ENCODE results near the gene MBD3L5. TPM values are rescaled to one million over a fixed set of nuclear protein-coding genes. Genes with fewer than 3 reads are reported as not detected.
"Not testable (repeated sequence)": the region's sequence is repeated elsewhere in the genome, so short reads cannot be mapped to it uniquely, and the experiment has no call there.

Gene MBD3L5
- total RNA-seq, 2 donors from 2014 or later: not detected

- intact Hi-C loops (cut with DNase I): no loop called here
Observed at GRCh38 chr19:7013678-7014077, 16.7 kb upstream of the MBD3L5 start.

GRCh38 chr19:7018828-7019227 is 11.6 kb upstream of the MBD3L5 start:
- no peaks in the 10 kb centered on the region for H3K9me3 ChIP-seq
- H3K36me3 ChIP-seq (replicated peaks in 1 of 2; ENCODE audit: insufficient read depth in 1 of 2, low read depth in 2 of 2): no peaks in the 10 kb centered on the region
- WGBS, 2 donors: 65 to 68% methylated on average over 6 of the region's 6 CpGs
- TF ChIP-seq POLR2A (IDR thresholded peaks at IDR 0.05) (no peak), CTCF (IDR thresholded peaks at IDR 0.05) (no peak)
- no peak overlapping the region for H3K4me3 ChIP-seq
- no peak for ATAC-seq
- H3K27ac ChIP-seq: no peak overlapping the region
- DNase-seq: no peak
- H3K27me3 ChIP-seq: no peaks in the 10 kb centered on the region
- H3K4me1 ChIP-seq: no peaks in the 10 kb centered on the region
- intact Hi-C loops (cut with DNase I): no loop called here

More at GRCh38 chr19:7013678-7014077, 16.7 kb upstream of the MBD3L5 start:
- no peaks in the 10 kb centered on the region for H3K27me3 ChIP-seq
- no peak for DNase-seq
- 42 to 49% methylated on average over 4 of the region's 4 CpGs for WGBS, 2 donors
- no peaks in the 10 kb centered on the region for H3K9me3 ChIP-seq
- no peak overlapping the region for H3K4me3 ChIP-seq
- no peaks in the 10 kb centered on the region for H3K36me3 ChIP-seq (replicated peaks in 1 of 2; ENCODE audit: insufficient read depth in 1 of 2, low read depth in 2 of 2)
- ATAC-seq: no peak
- TF ChIP-seq CTCF (IDR thresholded peaks at IDR 0.05) (no peak), POLR2A (IDR thresholded peaks at IDR 0.05) (no peak)
- no peaks in the 10 kb centered on the region for H3K4me1 ChIP-seq
- no peak overlapping the region for H3K27ac ChIP-seq

- H3K27ac ChIP-seq; H3K36me3 ChIP-seq (replicated peaks in 1 of 2; ENCODE audit: insufficient read depth in 1 of 2, low read depth in 2 of 2); DNase-seq; H3K9me3 ChIP-seq; ATAC-seq; intact Hi-C loops (cut with DNase I); H3K27me3 ChIP-seq; H3K4me1 ChIP-seq; H3K4me3 ChIP-seq: not testable (repeated sequence)
- no CpG with 5 or more reads among the region's 6 CpGs for WGBS, 2 donors
Observed at GRCh38 chr19:7021331-7021730, 9.0 kb upstream of the MBD3L5 start, which contains the start of gene MBD3L2B. TSS of gene MBD3L2B (minus strand) at chr19:7021431. CDS start at chr19:7021397, 34 bp downstream.

- H3K9me3 ChIP-seq; H3K4me3 ChIP-seq; H3K27ac ChIP-seq; intact Hi-C loops (cut with DNase I); H3K4me1 ChIP-seq; H3K27me3 ChIP-seq; DNase-seq; H3K36me3 ChIP-seq (replicated peaks in 1 of 2; ENCODE audit: insufficient read depth in 1 of 2, low read depth in 2 of 2); ATAC-seq: not testable (repeated sequence)
- no CpG with 5 or more reads among the region's 1 CpG for WGBS, 2 donors
Observed at GRCh38 chr19:7028790-7029189, 1.6 kb upstream of the MBD3L5 start.

- H3K4me3 ChIP-seq; H3K27ac ChIP-seq; DNase-seq; ATAC-seq; H3K36me3 ChIP-seq (replicated peaks in 1 of 2; ENCODE audit: insufficient read depth in 1 of 2, low read depth in 2 of 2); H3K27me3 ChIP-seq; H3K4me1 ChIP-seq; intact Hi-C loops (cut with DNase I); H3K9me3 ChIP-seq: not testable (repeated sequence)
- WGBS, 2 donors: 40% methylated on average over 1 of the region's 9 CpGs; no CpG with 5 or more reads in 1 of the 2 donors
Observed at GRCh38 chr19:7040079-7040478, 9.7 kb downstream of the MBD3L5 start, which contains the start of gene MBD3L4. TSS of gene MBD3L4 (minus strand) at chr19:7040179. CDS start at chr19:7040144, 35 bp downstream.

GRCh38 chr19:7041563-7041962 is 11.2 kb downstream of the MBD3L5 start:
- ATAC-seq; H3K4me1 ChIP-seq; H3K27me3 ChIP-seq; intact Hi-C loops (cut with DNase I); H3K36me3 ChIP-seq (replicated peaks in 1 of 2; ENCODE audit: insufficient read depth in 1 of 2, low read depth in 2 of 2); H3K9me3 ChIP-seq; H3K4me3 ChIP-seq; H3K27ac ChIP-seq; DNase-seq: not testable (repeated sequence)
- no CpG with 5 or more reads among the region's 2 CpGs for WGBS, 2 donors

GRCh38 chr19:7049021-7049420 is 18.6 kb downstream of the MBD3L5 start, which contains the start of gene MBD3L2:
TSS of gene MBD3L2 (plus strand) at chr19:7049321. CDS start at chr19:7049374, 53 bp downstream.
- intact Hi-C loops (cut with DNase I); H3K9me3 ChIP-seq; H3K4me1 ChIP-seq; ATAC-seq; H3K4me3 ChIP-seq; DNase-seq; H3K27me3 ChIP-seq; H3K27ac ChIP-seq; H3K36me3 ChIP-seq (replicated peaks in 1 of 2; ENCODE audit: insufficient read depth in 1 of 2, low read depth in 2 of 2): not testable (repeated sequence)
- no CpG with 5 or more reads among the region's 7 CpGs for WGBS, 2 donors

- WGBS, 2 donors: 75% methylated on average over 3 of the region's 5 CpGs; no CpG with 5 or more reads in 1 of the 2 donors
- H3K9me3 ChIP-seq; ATAC-seq; H3K4me1 ChIP-seq; H3K4me3 ChIP-seq; H3K27ac ChIP-seq; H3K36me3 ChIP-seq (replicated peaks in 1 of 2; ENCODE audit: insufficient read depth in 1 of 2, low read depth in 2 of 2); DNase-seq; H3K27me3 ChIP-seq; intact Hi-C loops (cut with DNase I): not testable (repeated sequence)
Observed at GRCh38 chr19:7051421-7051820, 21.0 kb downstream of the MBD3L5 start.

- not testable (repeated sequence) for DNase-seq
Observed at GRCh38 chr19:7052896-7053295, 22.5 kb downstream of the MBD3L5 start.

GRCh38 chr19:7054635-7055368 is 24.4 kb downstream of the MBD3L5 start:
- H3K4me1 ChIP-seq; H3K27me3 ChIP-seq; ATAC-seq; H3K9me3 ChIP-seq; intact Hi-C loops (cut with DNase I); H3K4me3 ChIP-seq; DNase-seq; H3K36me3 ChIP-seq (replicated peaks in 1 of 2; ENCODE audit: insufficient read depth in 1 of 2, low read depth in 2 of 2); H3K27ac ChIP-seq: not testable (repeated sequence)
- WGBS, 2 donors: 91 to 92% methylated on average over 12 of the region's 14 CpGs

More at GRCh38 chr19:7052896-7053295, 22.5 kb downstream of the MBD3L5 start:
- 91 to 93% methylated on average over 7 of the region's 7 CpGs for WGBS, 2 donors
- H3K4me3 ChIP-seq; H3K27ac ChIP-seq; H3K4me1 ChIP-seq; ATAC-seq; intact Hi-C loops (cut with DNase I); H3K36me3 ChIP-seq (replicated peaks in 1 of 2; ENCODE audit: insufficient read depth in 1 of 2, low read depth in 2 of 2); H3K27me3 ChIP-seq; H3K9me3 ChIP-seq: not testable (repeated sequence)
